CD4-positive, alpha-beta T cell treated with Interleukin-6 at 100 ng/mL for 8 hours (primary cell): Measurements from ENCODE around the gene NOL8.
A peak's percentile ranks its signal among the peaks of the same experiment; 100 is the strongest.

Experiments used
- DNase-seq: peaks from one replicate; pipeline ENCODE4 v3.0.0-alpha.2; 2020; ENCODE audit warnings: mixed read lengths, low spot score

Gene NOL8

GRCh38 chr9:92325269-92325990, at the start of gene NOL8, which contains the start of gene CENPP:
TSS of gene NOL8 (minus strand) at chr9:92325350. CDS start at chr9:92324161, 1,189 bp downstream.
TSS of gene CENPP (plus strand) at chr9:92325953.
- DNase-seq: peak; percentile 84

- DNase-seq: no peak
Observed at GRCh38 chr9:92373167-92373566, 48.0 kb upstream of the NOL8 start.

- no peak for DNase-seq
Observed at GRCh38 chr9:92369075-92369474, 43.9 kb upstream of the NOL8 start.

- DNase-seq: no peak
Observed at GRCh38 chr9:92360083-92360482, 34.9 kb upstream of the NOL8 start.

- no peak for DNase-seq
Observed at GRCh38 chr9:92359394-92359995, 34.3 kb upstream of the NOL8 start.

GRCh38 chr9:92353051-92353450, 27.9 kb upstream of the NOL8 start:
- no peak for DNase-seq

- DNase-seq: no peak
Observed at GRCh38 chr9:92350740-92351133, 25.6 kb upstream of the NOL8 start.

- DNase-seq: no peak
Observed at GRCh38 chr9:92349771-92350739, 24.9 kb upstream of the NOL8 start.

- no peak for DNase-seq
Observed at GRCh38 chr9:92345582-92345981, 20.4 kb upstream of the NOL8 start.

GRCh38 chr9:92342825-92343488, 17.8 kb upstream of the NOL8 start:
- no peak for DNase-seq

- no peak for DNase-seq
Observed at GRCh38 chr9:92341578-92341977, 16.4 kb upstream of the NOL8 start.

GRCh38 chr9:92333282-92333634, 8.1 kb upstream of the NOL8 start:
- DNase-seq: no peak

GRCh38 chr9:92332577-92333281, 7.6 kb upstream of the NOL8 start:
- DNase-seq: no peak

- no peak for DNase-seq
Observed at GRCh38 chr9:92328225-92328624, 3.1 kb upstream of the NOL8 start.

- no peak for DNase-seq
Observed at GRCh38 chr9:92327283-92327850, 2.2 kb upstream of the NOL8 start.

GRCh38 chr9:92325991-92326500, 896 bp upstream of the NOL8 start:
- no peak for DNase-seq

GRCh38 chr9:92324889-92325268, 271 bp downstream of the NOL8 start:
- no peak for DNase-seq

- no peak for DNase-seq
Observed at GRCh38 chr9:92324431-92324830, 719 bp downstream of the NOL8 start.

GRCh38 chr9:92315456-92315855, 9.7 kb downstream of the NOL8 start:
- no peak for DNase-seq

GRCh38 chr9:92313624-92314012, 11.5 kb downstream of the NOL8 start:
- no peak for DNase-seq
